Fibroblast of gingiva (primary cell): Measurements from ENCODE around the gene DHTKD1.
"Not testable (repeated sequence)": the region's sequence is repeated elsewhere in the genome, so short reads cannot be mapped to it uniquely, and the experiment has no call there.

Experiments
- DNase-seq: peaks from one replicate; pipeline ENCODE4 v3.0.0-alpha.2; 2011; ENCODE audit warnings: low read depth

DHTKD1 gene

GRCh38 chr10:12067336-12067735, 1.4 kb upstream of the DHTKD1 start:
- no peak for DNase-seq

DNA sequence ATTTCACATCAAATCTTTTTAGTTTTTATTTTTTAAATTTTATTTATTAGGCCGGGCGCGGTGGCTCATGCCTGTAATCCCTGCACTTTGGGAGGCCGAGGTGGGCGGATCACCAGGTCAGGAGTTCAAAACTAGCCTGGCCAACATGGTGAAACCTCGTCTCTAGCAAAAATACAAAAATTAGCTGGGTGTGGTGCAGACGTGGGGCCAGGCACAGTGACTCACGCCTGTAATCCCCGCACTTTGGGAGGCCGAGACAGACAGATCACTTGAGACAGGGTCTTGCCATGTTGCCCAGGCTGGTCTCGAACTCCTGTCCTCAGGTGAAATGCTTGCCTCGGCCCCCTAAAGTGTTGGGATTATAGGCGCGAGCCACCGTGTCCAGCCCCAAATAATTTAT, 2.7 kb downstream of the DHTKD1 start:
- not testable (repeated sequence) for DNase-seq

DNA sequence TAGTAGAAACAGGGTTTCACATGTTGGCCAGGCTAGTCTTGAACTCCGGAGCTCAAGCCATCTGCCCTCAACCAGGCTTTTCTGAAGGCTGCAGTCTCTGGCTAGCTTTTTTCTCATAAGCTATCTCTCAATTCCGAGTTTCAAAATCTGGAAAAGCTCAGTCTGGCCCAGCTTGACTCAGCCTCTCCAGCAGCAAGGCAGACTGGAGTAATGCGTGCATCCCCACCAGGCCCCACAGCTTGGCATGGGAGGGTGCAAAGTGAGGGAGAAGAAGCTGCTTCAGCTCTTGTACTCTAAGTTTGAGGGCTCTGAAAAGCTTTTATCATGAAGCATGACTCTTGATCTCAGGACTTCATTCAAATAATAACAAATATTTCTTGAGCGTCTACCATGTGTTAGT, 4.8 kb downstream of the DHTKD1 start:
- no peak for DNase-seq

- no peak for DNase-seq
Observed at GRCh38 chr10:12077580-12078180, 8.9 kb downstream of the DHTKD1 start.

GRCh38 chr10:12081470-12081869, 12.7 kb downstream of the DHTKD1 start:
- no peak for DNase-seq

- DNase-seq = no peak
Observed at GRCh38 chr10:12081879-12082557, 13.3 kb downstream of the DHTKD1 start.

- DNase-seq = no peak
Observed at GRCh38 chr10:12088919-12089318, 20.2 kb downstream of the DHTKD1 start.

GRCh38 chr10:12091421-12091820, 22.7 kb downstream of the DHTKD1 start:
- DNase-seq = no peak

- DNase-seq = not testable (repeated sequence)
Observed at GRCh38 chr10:12097361-12097760, 28.6 kb downstream of the DHTKD1 start.

DNA sequence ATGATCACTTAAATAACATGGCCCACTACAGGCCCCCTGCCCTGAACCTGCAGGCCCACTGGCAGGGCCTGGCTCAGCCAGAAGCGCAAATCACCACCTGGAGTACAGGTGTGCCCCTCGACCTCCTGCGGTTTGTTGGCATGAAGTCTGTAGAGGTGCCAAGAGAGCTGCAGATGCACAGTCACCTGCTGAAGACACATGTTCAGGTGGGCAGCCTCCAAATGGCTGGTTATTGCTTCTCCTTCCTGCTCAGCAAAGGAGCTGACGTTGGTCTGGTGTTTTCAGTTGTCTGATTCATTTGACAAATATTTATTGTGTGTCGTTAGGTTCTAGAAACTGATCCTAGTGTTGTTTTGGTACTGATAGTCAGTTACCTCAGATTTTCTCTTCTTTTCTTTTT, 29.0 kb downstream of the DHTKD1 start:
- DNase-seq = no peak

- DNase-seq = no peak
Observed at GRCh38 chr10:12098966-12099365, 30.2 kb downstream of the DHTKD1 start.

DNA sequence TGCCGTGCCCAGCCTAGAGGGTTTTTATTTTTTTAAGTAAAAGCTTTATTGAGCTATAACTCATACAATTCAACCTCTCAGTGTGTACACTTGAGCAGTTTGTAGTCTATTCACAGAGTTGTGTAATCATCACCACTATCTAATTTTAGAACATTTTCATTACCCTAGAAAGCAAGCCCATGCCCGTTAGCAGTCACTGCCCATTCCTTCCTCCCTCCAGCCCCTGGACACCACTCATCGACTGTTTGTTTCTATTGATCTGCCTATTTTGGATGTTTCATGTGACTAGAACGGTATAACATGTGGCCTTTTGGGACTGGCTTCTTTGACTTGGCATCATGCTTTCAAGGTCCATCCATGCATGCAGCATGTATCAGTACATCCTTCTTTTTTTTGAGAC, 35.0 kb downstream of the DHTKD1 start:
- no peak for DNase-seq

- DNase-seq = no peak
Observed at GRCh38 chr10:12107781-12108180, 39.0 kb downstream of the DHTKD1 start.

GRCh38 chr10:12109286-12109685, 40.5 kb downstream of the DHTKD1 start:
- DNase-seq = no peak

- DNase-seq = no peak
Observed at GRCh38 chr10:12111528-12111927, 42.8 kb downstream of the DHTKD1 start.

DNA sequence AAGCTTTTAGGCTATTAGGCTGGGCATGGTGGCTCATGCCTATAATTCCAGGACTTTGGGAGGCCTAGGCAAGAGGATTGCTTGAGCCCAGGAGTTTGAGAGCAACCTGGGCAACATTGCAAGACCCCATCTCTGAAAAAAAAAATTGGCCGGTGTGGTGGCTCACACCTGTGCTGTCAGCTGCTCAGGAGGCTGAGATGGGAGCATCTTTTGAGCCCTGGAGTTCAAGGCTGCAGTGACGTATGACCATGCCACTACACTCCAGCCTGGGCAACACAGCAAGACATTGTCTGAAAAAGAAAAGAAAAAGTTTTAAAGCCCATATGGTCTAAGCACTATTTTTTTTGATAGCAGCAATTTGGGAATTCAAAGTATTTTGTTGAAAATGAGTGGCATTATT, 44.9 kb downstream of the DHTKD1 start:
- DNase-seq = no peak

GRCh38 chr10:12121673-12122072, 52.9 kb downstream of the DHTKD1 start:
- DNase-seq = no peak

DNA sequence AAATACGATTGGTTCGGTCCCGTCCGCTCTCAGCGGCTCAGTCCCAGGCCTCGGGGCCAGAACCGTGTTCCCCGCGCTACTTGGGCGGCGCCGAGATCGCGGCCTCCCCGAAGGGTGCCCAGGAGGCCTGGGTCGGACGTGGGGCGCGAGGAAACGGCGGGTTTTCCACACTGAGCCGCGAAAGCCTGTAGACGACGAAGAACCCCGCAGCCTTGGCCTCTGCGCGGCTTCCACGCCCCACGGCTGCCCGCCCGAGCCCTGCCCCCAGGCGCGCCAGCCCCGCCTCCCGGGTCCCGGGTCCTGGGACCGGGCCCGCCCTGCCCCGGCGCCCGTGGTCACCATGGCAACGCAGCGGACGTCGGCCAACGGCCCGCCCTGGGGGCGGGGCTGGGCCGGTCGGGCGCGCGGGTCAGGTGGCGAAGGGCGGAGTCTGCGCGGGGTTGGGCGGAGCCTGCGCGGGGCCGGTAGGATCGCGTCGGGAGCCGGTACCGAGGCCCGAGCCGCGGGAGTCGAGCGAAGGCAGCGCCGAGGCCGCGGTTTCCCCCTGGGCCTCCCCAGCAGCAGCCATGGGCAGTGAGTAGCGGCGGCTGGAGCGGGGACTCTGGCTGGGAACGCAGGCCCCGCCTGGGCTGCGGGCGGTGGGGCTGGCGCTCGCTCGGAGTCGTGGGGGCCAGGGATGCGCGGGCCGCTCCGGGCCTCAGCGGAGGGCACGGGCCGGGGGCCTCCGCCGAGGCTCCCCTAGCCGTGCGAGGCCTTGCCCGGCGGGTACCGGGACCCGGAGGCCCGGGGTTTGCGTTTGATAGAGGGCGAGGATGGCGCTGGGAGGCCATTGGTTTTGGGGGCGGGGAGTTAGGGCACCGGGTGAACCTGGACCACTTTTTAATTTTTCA, 60.7 kb downstream of the DHTKD1 start, which contains the start of gene SEC61A2:
Gene SEC61A2 (plus strand): TSS at position 456 of the 890 bp plus-strand sequence. CDS start 111 bp downstream, at position 567.
- peak; percentile 85 for DNase-seq

- DNase-seq = peak; percentile 64
Observed at GRCh38 chr10:12130237-12130872, 61.6 kb downstream of the DHTKD1 start.

- no peak for DNase-seq
Observed at GRCh38 chr10:12135631-12136030, 66.9 kb downstream of the DHTKD1 start.

DNA sequence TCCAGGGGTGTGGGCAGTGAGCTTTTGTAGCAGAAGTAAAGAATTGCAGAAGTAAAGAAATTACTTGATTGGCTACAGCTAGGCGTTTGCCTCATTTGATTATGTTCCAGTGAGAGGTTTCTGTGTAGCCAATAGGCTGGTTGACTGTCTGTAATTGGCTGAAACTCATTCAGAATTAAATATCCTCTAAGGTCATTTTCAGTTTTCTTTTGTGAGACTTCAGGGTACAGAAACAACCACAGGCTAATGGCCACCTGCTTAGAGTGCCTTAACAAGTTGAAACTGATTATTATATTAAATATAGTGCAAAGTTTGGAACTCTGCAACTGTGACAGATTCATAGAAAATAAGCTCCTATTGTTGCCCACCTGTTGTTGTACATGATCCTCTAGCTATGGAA, 71.3 kb downstream of the DHTKD1 start:
- no peak for DNase-seq

GRCh38 chr10:12144538-12144937, 75.8 kb downstream of the DHTKD1 start:
- DNase-seq = no peak
